ENCODE results near the gene BEX1.
A peak's percentile ranks its signal among the peaks of the same experiment; 100 is the strongest.

Gene BEX1

GRCh38 chrX:103066606-103067005 is 2.6 kb upstream of the BEX1 start:
- Histone ChIP-seq H3K9me3 (no peaks in the 10 kb centered on the region), H3K36me3 (no peaks in the 10 kb centered on the region), H3K27me3 (peaks cover 30% of the 10 kb centered on the region), H3K4me1 (ENCODE audit: control insufficient read depth in 1 of 2, insufficient read depth in 1 of 2, low read depth in 1 of 2, low read length in 1 of 2) (no peaks in the 10 kb centered on the region), H3K4me3 (ENCODE audit: low read depth in 1 of 2, low read length in 1 of 2) (no peak overlapping the region), H3K27ac (no peak overlapping the region)
- TF ChIP-seq CTCF (IDR thresholded peaks at IDR 0.05): no peak

GRCh38 chrX:103063191-103063845 is 653 bp downstream of the BEX1 start:
- no peak overlapping the region for H3K27ac ChIP-seq
- H3K36me3 ChIP-seq: no peaks in the 10 kb centered on the region
- no peak for TF ChIP-seq CTCF (IDR thresholded peaks at IDR 0.05)
- H3K9me3 ChIP-seq: no peaks in the 10 kb centered on the region
- peaks cover 30% of the 10 kb centered on the region for H3K27me3 ChIP-seq
- no peaks in the 10 kb centered on the region for H3K4me1 ChIP-seq (ENCODE audit: control insufficient read depth in 1 of 2, insufficient read depth in 1 of 2, low read depth in 1 of 2, low read length in 1 of 2)
- H3K4me3 ChIP-seq (ENCODE audit: low read depth in 1 of 2, low read length in 1 of 2): peak overlapping the region in 1 of 2 experiments; percentile 10

- H3K27me3 ChIP-seq: peaks cover 30% of the 10 kb centered on the region
- no peak for TF ChIP-seq CTCF (IDR thresholded peaks at IDR 0.05)
- no peaks in the 10 kb centered on the region for H3K36me3 ChIP-seq
- H3K4me3 ChIP-seq (ENCODE audit: low read depth in 1 of 2, low read length in 1 of 2): no peak overlapping the region
- H3K27ac ChIP-seq: no peak overlapping the region
- no peaks in the 10 kb centered on the region for H3K4me1 ChIP-seq (ENCODE audit: control insufficient read depth in 1 of 2, insufficient read depth in 1 of 2, low read depth in 1 of 2, low read length in 1 of 2)
- no peaks in the 10 kb centered on the region for H3K9me3 ChIP-seq
Observed at GRCh38 chrX:103061486-103061885, 2.5 kb downstream of the BEX1 start.

GRCh38 chrX:103056902-103057301 is 7.1 kb downstream of the BEX1 start:
- Histone ChIP-seq H3K9me3 (no peaks in the 10 kb centered on the region), H3K4me3 (ENCODE audit: low read depth in 1 of 2, low read length in 1 of 2) (no peak overlapping the region), H3K27ac (no peak overlapping the region), H3K4me1 (ENCODE audit: control insufficient read depth in 1 of 2, insufficient read depth in 1 of 2, low read depth in 1 of 2, low read length in 1 of 2) (no peaks in the 10 kb centered on the region), H3K27me3 (no peaks in the 10 kb centered on the region), H3K36me3 (no peaks in the 10 kb centered on the region)
- TF ChIP-seq CTCF (IDR thresholded peaks at IDR 0.05): no peak

DNA sequence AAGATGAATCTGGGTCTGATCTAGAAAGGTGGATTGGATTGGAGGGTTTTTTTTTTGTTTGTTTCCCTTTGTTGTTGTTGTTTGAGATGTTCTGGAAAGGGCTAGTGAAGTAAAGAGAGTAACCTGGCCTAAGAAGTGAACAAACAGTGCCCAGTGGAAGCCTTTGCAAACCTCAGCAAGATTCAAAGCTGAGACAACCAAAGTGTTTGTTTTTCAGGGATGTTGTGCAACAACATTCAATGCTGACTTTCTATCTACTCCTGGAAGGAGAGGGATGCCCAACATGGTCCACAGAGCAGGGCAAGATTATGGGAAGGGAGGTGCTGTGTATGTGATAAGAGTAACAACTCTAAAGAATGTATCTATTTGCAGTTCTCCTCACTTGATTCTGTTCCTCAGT is 11.3 kb downstream of the BEX1 start:
- TF ChIP-seq CTCF (IDR thresholded peaks at IDR 0.05): no peak
- Histone ChIP-seq H3K4me3 (ENCODE audit: low read depth in 1 of 2, low read length in 1 of 2) (no peak overlapping the region), H3K4me1 (ENCODE audit: control insufficient read depth in 1 of 2, insufficient read depth in 1 of 2, low read depth in 1 of 2, low read length in 1 of 2) (no peaks in the 10 kb centered on the region), H3K27me3 (no peaks in the 10 kb centered on the region), H3K9me3 (no peaks in the 10 kb centered on the region), H3K36me3 (no peaks in the 10 kb centered on the region), H3K27ac (no peak overlapping the region)
